Activated CD4-positive, alpha-beta T cell treated with anti-CD3 and anti-CD28 coated beads for 24 hours (primary cell): ENCODE measurements around the gene TTC16.
"Not testable (repeated sequence)": the region's sequence is repeated elsewhere in the genome, so short reads cannot be mapped to it uniquely, and the experiment has no call there.

Experiments used
- DNase-seq, 2 donors: peaks; one replicate each; pipeline ENCODE4 v3.0.0-alpha.2; 2020; ENCODE audit warnings: low read depth in 2 of 2

Gene TTC16

GRCh38 chr9:127769101-127769500 lies 53.2 kb downstream of the TTC16 start:
- no peak for DNase-seq

DNA sequence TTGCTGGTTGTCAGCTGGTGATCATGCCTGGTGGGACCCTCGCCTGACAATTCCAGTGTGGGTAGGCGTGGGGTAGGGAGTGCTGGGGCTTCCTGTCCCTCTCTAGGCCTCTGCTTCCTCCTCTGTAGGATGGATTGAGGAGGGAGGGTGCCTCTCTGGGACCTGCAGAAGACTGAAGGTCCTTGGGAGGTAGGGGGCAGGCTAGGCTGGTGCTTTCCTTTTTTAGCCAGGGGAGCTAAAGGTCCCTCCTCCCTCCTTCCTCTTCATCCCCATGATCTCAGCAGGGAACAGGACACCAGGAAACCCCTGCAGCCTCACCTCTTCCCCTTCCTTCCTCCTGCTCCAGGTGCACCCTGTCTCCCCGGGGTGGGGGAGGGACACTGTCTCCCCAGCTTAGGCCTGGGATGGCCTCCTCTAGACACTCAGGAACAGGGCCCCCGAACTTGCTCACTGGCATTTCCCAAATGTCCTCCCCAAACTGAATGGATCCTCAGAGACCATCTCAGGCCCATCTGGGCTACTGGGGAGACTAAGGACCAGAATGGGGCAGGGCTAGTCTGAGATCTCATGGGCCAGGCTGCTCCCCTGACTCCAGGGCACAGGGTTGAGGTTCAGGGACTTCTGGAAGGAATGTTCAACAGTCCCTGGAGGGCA lies 54.2 kb downstream of the TTC16 start:
- DNase-seq = no peak

- no peak for DNase-seq
Measured at GRCh38 chr9:127770583-127770904, 54.7 kb downstream of the TTC16 start.

GRCh38 chr9:127770905-127771569 lies 55.2 kb downstream of the TTC16 start:
- DNase-seq = peak; percentile 96 to 97

- no peak for DNase-seq
Measured at GRCh38 chr9:127771570-127772189, 55.8 kb downstream of the TTC16 start.

- DNase-seq = no peak
Measured at GRCh38 chr9:127772603-127773002, 56.7 kb downstream of the TTC16 start.

GRCh38 chr9:127773272-127773671 lies 57.4 kb downstream of the TTC16 start:
- no peak for DNase-seq

DNA sequence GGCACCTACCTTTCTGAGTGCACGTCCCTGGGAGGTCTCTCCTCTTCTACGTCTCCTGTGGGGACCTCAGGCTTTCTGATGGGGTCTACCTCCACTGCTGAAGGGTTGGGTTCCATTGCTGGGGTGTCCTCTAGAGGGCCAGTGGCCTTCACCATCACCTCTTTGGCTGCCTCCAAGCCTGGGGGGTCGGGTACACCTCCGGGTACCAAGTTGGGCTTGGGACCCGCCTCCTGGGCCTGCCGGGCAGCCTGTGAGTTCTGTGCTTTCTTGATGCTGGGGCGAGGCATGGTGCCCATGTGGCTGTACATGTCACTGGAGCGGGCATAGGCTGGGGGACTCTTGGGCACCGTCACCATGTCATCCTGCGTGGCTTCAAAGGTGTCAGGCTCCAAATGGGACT lies 58.1 kb downstream of the TTC16 start:
- no peak for DNase-seq

DNA sequence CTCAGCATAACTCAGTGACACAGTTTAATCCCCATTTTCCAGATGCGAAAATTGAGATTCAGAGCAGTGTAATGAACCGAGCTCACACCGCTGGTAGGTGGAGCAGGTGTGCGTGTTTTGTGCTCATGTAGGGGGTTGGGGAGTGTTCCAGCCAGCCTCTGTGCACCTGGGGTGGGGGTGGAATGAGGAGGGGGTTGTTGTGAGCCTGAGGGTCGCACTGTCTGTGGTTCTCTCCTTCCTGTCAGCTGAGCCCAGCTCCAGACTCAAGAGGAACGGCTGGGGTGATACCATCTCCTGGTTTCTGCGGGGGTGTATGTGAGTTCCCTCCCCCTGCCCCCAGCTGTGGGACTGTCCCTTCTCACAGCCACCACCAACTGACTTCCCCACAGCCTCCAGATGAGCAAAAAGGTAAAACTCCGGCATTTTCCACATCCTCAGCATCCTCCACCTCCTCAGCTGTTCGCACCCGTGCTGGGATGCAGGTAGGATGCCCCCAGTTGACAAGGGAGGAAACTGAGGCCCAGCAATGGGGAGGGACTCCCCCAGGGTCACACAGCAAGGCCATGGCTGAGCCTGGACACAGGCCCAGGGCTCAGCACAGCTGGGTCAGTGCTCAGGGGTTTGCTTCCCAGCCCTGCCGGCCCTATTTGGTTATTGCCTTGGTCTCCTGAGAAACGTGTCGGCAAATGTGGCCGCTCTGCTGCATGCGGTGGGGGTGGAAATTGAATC lies 60.5 kb downstream of the TTC16 start:
- DNase-seq = peak; percentile 55 to 67

GRCh38 chr9:127776924-127777289 lies 61.0 kb downstream of the TTC16 start:
- no peak for DNase-seq

DNA sequence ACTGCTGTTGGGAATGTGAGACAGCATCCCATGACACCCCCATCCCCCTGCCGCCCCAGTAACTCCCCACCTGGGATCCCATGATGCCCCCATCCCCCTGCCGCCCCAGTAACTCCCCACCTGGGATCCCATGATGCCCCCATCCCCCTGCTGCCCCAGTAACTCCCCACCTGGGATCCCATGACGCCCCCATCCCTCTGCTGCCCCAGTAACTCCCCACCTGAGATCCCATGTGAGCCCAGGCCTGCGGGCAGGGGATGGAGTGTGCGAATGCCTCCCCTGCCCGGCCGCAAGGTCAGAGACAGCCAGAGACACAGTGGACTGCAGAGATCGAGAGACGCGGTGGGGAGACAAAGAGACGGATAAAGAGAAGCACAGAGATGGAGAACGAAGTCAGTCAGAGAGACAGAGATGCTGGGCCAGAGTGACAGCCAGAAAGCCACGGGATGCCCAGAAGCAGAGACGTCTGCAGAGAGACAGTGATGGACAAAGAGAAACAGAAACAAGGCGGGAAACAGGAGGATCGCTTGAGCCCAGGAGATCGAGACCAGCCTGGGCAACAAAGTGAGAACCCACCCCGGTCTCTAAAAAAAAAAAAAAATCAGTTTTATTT lies 61.6 kb downstream of the TTC16 start:
- no peak for DNase-seq

DNA sequence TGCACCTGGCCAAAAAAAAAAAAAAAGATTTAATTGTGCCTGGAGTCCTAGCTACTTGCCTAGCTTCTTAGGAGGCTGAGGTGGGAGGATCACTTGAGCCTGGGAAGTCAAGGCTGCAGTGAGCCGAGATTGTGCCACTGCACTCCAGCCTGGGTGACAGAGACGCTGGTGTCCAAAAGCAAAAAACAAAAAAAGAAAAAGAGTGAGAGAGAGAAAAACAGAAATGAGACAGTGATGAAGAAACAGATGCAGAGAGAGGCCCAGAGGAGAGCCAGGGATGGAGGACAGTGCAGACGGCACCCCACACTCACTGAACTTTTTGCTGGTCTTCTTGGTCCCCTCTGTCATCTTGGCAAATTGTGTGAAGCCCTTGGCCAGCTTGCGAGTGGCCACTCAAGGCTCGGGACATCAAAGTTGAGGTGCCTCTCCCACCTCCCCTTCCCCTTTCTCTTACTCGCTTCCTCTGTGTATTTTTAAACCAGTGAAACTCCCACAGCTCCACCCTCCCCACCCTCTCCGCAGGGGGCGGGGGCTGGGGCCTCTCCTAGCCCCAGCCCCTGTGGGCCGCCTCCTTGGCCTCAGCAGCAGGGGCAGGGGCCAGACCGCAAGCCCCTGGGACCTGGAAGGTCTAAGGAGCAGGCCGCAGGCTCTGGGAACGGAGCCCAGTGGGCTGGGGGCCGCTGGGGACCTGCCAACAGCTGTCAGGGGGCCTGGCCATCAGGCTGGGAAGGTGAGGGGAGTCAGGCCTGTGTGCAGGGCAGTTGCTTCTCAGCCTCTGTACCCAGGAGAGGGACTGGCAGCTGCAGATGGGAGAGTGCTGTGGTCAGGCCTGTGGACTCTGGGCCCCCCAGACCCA lies 62.6 kb downstream of the TTC16 start, which contains the start of gene SH2D3C:
TSS of gene SH2D3C (minus strand) at position 387 of the 856 bp plus-strand sequence. CDS start at position 348, 39 bp downstream.
- no peak for DNase-seq

- peak in 1 of 2 donors; percentile 45 for DNase-seq
Measured at GRCh38 chr9:127779136-127779981, 63.5 kb downstream of the TTC16 start.

DNA sequence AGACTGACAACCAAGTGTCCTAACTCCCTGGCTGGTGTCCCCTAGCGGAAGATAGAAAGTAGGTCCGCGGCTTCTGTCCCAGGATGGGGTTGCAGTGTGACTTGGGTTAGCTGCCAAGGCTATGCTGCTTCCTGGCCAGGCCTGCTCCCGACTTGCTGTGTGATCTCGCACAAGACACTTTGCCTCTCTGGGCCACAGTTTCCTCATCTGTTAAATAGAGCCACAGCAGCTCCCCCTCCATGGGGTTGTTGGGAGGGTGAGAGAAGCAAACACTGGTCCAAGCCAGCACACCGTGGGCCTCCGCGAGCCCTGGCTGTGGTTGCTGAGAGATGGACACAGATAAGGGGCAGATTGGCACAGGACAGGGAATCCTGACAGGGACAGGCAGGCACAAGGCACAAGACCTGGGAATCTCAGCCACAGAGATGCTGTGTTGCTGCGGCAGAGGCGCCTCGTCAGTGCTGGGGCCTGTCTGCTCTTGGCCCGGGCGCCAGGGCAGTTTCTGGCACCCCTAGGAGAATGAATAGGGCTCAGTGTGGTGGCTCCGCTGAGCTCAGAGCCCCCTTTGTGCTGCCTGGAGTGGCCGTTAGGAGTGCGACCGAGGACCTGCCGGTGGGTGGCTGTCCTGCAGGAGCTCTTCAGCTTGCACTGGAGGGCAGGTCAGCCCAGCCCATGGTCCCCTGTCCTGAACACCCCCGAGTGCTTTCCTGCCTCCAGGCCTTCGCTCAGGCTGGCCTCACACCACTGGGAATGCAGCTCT lies 64.4 kb downstream of the TTC16 start:
- no peak for DNase-seq

DNA sequence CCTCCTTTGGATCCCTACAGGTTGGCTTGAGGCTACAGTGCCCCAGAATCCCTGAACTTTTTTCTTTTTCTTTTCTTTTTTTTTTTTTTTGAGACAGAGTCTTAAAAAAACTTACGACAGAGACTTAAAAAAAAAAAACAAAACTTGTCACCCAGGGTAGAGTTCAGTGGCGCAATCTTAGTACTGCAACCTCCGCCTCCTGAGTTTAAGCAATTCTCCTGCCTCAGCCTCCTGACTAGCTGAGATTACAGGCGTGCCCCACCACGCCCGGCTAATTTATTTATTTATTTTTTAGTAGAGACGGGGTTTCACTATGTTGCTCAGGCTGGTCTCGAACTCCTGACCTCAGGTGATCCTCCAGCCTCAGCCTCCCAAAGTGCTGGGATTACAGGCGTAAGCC lies 65.0 kb downstream of the TTC16 start:
- DNase-seq = not testable (repeated sequence)
